Subcutaneous adipose tissue (tissue), 4 donors: Measurements from ENCODE around the gene MLLT3. TPM values are rescaled to one million over a fixed set of nuclear protein-coding genes. Genes with fewer than 3 reads are reported as not detected.

Experiments used
- total RNA-seq, 4 donors: library from RNA; depleted of rRNA; stranded (reverse); fragments of >200 nt; gene quantifications; one replicate each; pipeline ENCODE4 v1.1.0, GENCODE V29; 2016
- TF ChIP-seq, protein P1 (sequence below): fragments of 450-650 bp; IDR thresholded peaks from one replicate; pipeline ENCODE4 v1.5.1; 2016; ENCODE audit warnings: low read depth, mild to moderate bottlenecking, control low read depth, antibody characterized with exemption, moderate library complexity

The MLLT3 gene
- total RNA-seq, 4 donors from 2014 or later = 10.2 to 15.3 (median 11.0) TPM

DNA sequence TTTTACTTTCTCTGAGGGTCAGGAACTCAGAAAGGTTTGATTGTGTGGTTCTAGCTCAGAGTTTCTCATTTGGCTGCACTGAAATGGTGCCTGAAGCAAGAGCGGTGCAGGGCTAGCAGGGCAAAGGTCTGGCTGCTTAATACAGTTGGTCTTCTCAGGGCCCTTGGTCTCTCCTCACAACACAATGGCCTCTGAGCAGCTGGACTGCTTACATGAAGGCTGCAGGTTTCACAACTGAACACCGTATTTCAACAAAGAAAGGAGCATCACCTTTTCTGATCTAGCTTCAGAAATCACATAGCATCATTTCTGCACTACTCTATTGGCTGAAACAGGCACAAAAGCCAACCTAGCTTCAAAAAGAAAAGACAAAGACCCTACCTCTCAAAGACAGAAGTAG, 122.2 kb downstream of the MLLT3 start:
- TF ChIP-seq, protein P1, sequence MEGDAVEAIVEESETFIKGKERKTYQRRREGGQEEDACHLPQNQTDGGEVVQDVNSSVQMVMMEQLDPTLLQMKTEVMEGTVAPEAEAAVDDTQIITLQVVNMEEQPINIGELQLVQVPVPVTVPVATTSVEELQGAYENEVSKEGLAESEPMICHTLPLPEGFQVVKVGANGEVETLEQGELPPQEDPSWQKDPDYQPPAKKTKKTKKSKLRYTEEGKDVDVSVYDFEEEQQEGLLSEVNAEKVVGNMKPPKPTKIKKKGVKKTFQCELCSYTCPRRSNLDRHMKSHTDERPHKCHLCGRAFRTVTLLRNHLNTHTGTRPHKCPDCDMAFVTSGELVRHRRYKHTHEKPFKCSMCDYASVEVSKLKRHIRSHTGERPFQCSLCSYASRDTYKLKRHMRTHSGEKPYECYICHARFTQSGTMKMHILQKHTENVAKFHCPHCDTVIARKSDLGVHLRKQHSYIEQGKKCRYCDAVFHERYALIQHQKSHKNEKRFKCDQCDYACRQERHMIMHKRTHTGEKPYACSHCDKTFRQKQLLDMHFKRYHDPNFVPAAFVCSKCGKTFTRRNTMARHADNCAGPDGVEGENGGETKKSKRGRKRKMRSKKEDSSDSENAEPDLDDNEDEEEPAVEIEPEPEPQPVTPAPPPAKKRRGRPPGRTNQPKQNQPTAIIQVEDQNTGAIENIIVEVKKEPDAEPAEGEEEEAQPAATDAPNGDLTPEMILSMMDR = no peak

GRCh38 chr9:20499013-20499412, 123.3 kb downstream of the MLLT3 start:
- TF ChIP-seq, protein P1 = no peak

DNA sequence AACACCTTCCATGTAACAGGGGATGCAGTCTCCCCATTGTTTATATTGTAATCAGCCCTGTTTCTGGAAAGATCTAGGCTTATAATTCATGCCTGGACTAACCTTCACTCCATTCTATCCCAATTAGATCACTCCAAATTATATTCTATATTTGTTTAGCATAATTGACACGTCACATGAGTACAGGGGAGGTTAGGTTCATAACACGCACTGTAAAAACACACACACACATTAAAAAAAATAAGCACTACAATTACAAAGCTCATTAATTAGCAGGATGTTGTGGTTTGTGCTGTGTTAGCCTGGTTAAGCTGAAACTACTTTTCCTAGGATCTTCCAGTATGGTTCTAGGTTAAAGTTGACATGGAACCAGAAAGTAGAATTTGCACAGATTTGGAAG, 126.0 kb downstream of the MLLT3 start:
- TF ChIP-seq, protein P1 = no peak

DNA sequence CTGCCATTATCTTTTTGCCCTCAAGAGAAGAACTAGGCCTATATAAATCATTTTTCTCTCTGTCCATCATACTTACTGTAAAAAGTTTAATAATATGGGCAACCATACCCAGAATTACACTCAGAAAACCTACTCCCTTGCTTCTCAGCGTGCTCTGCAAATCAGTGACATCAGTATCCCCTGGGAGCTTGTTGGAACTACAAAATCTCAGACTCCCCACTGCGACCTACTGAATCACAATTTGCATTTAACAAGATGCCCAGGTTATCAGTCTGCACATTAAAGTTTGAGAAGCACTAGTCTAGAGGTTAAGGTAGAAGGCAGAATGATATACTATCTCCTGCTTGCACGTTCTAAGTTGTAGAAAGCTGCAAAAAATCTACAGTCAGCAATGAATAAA, 127.2 kb downstream of the MLLT3 start:
- TF ChIP-seq, protein P1 = no peak

DNA sequence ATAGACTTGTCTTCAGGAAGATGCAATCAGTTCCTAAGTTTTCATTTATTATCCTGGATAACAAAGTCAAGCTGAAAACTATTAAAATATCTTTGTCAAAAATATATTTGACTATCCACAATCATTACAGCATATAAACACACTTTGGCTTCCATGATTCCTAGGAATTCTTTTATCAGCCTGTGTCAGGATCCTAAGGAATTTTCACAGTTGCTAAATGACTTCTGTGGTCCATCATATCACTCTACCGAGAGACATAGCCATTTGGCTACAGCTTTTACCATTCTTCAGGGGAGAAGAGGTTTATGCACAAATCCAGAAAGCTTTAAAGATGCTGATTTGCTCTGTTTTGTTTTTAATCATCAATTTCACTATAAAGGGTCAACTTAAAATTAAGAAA, 128.3 kb downstream of the MLLT3 start:
- TF ChIP-seq, protein P1 = no peak

DNA sequence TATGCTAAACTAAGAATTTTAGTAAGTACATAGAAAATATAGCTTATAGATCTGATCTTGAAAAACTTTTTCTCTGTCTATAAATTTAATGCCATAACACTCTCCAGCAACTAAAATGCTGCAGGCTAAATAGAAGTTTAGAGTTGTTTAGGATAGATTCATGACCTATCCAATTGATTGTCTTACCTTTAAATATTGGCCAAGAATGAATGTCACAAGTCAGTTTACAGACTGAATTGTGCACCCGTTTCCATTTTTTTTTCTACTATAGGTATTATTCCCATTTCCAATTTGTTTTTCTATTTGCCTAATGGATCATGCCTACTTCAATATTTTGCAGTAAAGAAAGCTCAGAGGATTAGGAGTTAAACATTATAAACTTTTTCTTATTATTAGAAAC, 129.5 kb downstream of the MLLT3 start:
- TF ChIP-seq, protein P1 = no peak

DNA sequence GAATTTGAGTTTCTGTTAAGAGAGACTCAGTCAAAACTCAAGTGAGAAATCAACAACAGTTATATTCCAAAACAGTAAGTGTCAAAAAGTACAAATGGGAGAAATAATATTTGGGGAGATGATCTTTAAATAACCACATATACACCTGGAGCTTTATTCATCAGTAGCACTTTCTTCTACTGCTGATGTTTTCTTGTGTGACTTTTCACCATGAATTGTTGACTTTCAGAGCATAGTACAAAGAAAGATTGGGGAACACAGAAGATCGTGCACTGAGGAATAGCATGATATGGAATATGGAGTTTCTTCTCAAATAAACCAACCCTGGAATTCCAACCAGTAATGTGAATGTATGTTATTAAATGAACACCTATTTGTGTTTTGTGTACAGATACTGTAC, 130.7 kb downstream of the MLLT3 start:
- TF ChIP-seq, protein P1 = no peak
